Head of caudate nucleus (tissue), 42 donors: ENCODE data around the gene KRTAP11-1.

Source experiments
- DNase-seq, 42 donors: peaks; one replicate each; pipeline versions ENCODE4 v3.0.0 to v3.0.0-alpha.2; 2020 to 2021; ENCODE audit warnings: mixed read lengths in 7 of 42
- intact Hi-C: fragments of 100-400 bp; cut with DNase I; formaldehyde crosslinking; loops from one replicate; pipeline ENCODE4 v1.15.0; 2022

Gene KRTAP11-1, protein sequence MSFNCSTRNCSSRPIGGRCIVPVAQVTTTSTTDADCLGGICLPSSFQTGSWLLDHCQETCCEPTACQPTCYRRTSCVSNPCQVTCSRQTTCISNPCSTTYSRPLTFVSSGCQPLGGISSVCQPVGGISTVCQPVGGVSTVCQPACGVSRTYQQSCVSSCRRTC

DNA sequence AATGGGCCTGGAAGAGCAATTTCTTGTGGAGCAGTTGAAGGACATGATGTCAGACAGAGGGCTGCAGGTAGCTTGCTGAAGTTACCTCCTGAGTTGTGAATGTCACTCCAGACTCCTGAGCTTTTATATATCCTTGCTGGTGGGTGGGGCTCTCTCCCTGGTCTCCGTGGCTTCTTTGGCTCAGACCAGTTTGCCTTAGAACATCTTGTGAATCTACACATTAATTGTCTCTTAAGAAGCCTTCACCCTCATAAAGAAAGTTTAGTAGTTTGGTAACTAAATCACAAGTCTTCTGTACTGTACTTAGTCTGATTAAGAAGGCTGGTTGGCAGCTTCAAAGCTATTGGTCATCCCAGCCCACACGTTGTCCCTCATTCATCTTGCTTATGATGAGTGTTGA, at the start of gene KRTAP11-1:
Gene KRTAP11-1 (minus strand): TSS at position 101 of the 400 bp plus-strand sequence. CDS start 56 bp downstream, at position 45.
- intact Hi-C loops, result no loop called here
- DNase-seq, result no peak

DNA sequence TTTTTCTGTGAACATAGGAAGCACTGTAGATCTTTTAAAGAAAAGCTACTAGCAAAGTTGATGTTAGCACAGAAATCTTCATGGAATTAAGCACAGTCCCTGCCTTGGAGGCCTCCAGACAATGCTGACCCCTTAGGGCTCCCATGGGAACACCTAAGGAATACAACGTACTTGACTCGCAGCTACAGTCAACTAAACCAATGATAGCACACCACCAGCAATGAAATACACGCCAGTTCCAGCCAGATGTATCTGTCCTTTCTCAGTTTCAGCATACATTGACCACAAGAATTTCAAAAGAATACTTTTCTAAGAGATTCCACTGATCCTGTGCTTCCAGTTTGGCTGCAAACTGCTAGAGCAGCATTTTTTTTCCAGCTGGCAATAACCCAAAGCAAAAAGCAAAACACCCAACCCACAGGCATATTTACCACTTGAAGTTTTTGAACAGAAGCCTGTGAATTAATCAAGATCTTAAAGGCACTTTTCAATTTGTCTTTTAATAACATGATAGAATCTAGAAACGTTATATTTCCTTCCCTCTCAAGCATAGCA, 42.8 kb upstream of the KRTAP11-1 start:
- intact Hi-C loops, result no loop called here
- no peak for DNase-seq

DNA sequence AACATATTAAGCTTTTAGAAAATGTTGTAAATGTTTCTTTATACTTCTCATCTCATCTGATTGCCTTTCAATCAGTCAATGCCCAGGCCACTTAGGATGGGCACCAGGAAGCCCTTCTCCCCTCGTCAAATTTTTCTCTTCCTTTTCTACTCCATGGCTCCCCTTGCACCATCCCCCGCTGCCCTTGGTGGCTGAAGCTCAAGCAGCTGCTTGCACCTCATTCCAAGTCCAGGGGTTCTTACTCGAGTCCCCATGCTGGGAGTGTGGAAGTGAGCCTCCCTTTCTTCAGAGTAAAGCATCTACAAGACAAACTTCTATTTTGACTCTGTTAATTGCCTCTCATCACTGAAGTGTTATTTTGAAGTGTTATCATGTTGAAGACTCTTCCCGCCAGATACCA, 39.7 kb upstream of the KRTAP11-1 start:
- intact Hi-C loops, result no loop called here
- no peak for DNase-seq

DNA sequence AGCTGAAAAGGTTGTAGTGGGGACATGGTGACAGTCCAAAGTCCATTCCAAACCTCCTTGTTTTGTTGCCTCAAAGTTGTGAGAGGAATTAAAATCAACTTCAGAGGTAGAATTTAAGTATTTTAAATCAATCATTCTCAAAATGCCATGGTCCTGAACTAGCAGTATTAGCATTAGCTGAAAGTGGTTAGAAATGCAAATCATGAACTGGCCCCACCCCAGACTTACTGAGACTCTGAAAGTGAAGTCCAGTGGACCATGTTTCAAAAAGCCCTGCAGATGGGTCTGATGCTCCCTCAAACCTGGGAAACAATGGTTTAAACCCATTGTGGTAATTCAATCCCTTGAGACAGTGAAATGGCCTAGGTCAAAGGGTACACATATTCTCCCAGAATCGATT, 36.2 kb upstream of the KRTAP11-1 start:
- no peak for DNase-seq
- intact Hi-C loops, result no loop called here

DNA sequence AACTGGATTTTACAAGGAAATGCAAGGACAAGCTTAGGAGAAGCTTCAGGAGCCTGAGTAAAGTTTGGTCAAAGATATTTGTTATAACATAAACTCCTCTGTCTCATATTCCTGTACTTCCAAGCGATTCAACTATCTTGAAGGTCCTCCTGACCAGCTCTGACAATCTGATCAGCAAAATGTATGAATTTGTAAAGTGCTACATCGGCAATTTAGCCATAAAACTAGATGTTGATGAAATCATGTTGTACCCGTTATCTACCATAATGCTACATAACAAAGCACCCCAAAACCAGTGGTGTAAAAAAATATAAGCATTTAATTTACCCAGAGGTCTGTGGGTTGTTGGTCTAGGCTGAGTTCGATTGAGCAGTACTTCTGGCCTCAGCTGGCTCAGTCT, 19.5 kb upstream of the KRTAP11-1 start:
- intact Hi-C loops, result no loop called here
- no peak for DNase-seq

DNA sequence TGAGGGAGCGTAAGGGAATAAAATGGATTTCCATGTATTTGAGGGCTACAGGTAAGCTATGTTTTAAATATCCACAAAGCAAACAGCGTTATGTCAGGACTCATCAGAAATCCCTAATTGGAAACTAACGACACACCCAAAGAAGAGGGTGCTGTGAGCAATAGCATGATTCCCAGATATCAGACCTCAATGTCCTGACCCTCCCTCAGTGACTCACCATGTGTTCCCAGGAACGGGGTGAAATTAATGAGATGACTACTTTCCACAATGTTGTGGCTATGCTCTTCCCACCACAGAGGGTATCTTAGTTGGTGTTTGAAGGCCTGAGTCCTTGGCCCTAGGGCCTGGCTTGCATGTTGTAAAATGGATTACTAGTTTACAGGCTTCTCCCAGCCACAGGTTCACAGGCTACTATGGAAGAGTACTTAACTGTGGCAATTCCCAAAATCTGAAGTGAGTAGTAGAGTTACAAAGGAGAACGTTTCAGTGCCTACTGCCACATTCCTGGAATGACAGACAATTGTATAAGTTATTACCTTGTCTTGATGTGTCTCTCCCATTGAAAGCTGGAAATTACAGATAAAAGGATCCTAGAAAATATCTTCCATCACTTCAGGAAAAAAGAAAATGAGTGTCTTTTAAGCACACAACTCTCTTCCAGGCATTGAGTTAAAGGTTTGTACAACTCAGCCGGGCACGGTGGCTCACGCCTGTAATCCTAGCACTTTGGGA, 1.7 kb upstream of the KRTAP11-1 start:
- intact Hi-C loops, result no loop called here
- DNase-seq, result no peak

DNA sequence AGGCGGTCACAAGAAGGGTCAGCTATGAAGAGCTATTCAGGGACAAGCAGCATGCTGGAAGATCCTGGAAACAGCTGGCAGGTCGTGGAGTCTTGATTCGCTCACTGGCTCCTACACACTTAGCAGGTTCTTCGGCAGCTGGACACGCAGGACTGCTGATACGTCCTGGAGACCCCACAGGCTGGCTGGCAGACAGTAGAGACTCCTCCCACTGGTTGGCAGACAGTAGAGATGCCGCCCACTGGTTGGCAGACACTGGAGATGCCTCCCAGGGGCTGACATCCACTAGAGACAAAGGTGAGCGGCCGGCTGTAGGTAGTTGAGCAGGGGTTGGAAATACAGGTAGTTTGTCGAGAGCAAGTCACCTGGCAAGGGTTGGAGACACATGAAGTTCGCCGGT, 466 bp downstream of the KRTAP11-1 start:
- no peak for DNase-seq
- intact Hi-C loops, result no loop called here

DNA sequence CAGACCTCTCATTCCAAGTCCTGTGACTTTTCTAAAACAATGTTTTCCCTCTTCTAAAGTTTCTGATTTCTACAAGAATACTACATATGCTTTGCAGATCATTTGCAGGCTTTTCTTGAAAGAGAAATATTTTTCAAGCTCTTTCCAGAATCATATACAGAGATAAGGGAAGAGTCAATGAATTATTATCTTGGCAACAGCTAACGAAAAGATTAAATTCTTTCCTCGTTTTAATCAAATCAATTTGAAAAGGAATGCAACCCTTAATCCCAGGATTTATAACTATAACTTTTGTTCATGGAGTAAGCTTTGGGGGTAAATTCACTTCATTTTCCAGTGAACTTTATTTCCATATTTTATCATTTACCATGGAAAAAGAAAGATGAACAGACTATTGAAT, 6.9 kb downstream of the KRTAP11-1 start:
- DNase-seq, result no peak
- intact Hi-C loops, result no loop called here

DNA sequence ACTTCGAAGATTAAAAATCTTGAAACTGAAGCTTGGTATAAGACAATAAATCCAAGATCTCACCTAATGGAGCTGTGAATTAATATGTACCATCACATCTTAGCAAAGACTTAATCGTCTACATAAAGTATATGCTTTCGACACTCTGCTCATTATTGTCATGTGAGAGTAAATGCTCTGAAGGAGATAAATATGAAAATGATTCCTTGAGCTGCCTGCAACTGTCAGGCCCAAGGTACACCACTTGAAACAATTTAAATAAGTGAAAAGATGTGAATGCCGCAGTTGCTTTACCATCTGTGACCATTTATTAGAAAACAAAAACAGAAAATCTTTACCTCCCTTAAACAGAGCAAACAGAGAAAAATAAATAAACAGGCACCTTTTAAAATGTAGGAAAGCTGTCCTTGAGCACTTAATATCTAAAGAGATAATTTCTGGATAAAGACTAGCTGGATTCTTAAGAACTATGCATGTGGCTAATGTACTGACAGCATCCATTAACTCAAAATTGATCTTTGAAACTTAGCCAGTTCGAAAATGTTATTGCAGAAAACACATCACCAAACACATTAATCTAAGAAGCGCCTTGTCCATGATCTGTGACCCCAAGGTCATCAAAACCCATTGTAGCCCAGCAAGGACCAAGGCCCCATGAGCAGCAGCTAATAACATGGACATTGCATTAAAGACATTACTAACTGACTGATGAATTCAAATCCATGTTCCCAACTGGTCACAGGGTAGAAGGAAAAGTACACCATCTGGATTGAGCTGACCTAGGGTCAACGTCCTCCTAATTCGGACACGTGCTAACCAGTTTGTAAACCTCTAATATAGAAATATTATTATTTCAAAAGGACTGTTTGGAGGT, 33.5 kb downstream of the KRTAP11-1 start:
- no peak for DNase-seq

DNA sequence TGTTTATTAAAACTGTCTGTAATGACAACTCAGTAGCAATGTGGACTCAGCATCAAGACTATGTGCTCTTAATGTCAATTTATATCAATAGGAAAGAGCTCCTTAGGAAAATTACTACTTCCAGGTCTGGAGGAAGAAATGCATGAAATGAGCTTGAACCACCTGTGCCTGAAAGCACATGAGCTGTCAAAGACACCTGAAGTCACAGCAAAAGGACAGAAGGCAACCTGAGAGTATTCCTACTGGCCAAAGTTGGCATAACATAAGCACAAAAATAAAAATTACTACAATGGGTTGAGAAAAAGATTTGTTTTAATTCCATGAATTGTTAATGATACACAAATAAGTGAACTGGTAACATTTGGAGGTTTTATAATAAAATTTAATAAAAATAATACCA, 38.4 kb downstream of the KRTAP11-1 start:
- no peak for DNase-seq
- intact Hi-C loops, result no loop called here

More for the DNA sequence above, 33.5 kb downstream of the KRTAP11-1 start:
- intact Hi-C loops, result no loop called here

DNA sequence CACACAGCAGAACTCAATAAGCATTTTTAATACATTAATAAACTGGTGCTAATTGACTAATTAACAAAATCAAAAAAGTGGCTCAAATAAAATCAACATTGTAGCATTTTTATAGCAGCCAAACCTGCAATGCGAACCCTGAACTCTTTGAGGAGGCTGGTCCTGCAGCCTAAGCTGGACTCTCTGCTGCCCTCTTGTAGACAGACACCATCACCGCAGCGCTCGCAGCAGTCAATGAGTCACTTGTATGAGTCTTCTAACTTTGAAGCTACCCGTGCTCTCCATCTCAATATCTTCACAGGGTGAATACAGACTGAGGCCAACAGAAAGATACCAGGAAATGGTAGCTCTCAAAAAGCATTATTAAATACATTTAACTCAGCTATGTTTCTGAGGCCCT, 42.1 kb downstream of the KRTAP11-1 start:
- intact Hi-C loops, result no loop called here
- DNase-seq, result peak in 16 of 42 donors; percentile 5 to 52 (median 17)

DNA sequence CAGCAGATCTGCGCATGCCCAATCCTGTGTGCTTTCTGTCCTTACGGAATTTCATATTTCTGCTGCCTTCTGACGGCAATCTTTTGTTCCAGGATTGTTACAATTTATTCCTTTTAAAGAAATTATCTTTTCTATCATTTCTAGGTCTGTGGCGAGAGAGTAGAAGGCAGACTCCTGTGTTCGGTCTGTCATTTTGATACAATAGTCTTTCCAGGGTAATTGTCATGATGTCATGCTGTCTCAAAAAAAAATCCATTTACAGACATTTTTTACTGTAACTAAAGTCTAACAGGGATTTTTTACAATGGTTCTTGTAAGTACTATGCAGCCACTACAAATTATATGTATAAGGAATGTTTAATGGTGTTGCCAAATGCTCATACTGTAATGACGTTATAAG, 42.8 kb downstream of the KRTAP11-1 start:
- intact Hi-C loops, result no loop called here
- DNase-seq, result peak in 2 of 42 donors; percentile 4 to 25

DNA sequence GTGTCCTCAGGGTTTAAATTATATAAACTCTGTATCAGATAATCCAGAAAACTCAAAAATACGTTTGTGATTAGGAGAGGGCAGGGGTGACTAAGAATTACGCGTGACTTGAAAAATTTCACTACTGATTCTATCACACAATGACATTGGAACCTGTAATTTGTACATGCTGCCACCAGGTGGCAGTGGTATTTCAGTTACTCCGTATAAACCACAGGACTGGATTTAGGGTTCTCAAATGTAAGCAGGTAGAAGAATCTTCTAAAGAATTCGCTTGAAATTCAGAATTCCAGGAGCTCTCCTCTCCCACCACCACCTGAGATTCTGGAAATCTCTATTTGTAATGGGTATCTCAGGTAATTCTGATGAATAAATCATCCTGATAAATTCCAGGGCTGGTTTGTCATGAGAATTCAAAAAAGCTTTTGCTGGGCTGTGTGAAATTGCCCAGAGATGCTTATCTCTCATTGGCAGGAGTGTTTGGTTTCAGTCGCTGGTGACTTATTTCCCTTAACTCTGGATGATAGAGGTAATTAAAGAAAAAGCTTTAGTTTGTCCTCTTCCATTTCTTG, 50.1 kb downstream of the KRTAP11-1 start:
- peak in 1 of 42 donors; percentile 25 for DNase-seq
- intact Hi-C loops, result no loop called here
